Skin of body (tissue), 2 donors: ENCODE data around the gene PSMD5. TPM values are rescaled to one million over a fixed set of nuclear protein-coding genes. Genes with fewer than 3 reads are reported as not detected.

Source experiments
- DNase-seq: peaks from one replicate; lab custom pipeline; 2025; lab: John Stamatoyannopoulos, UW
- total RNA-seq: library from RNA; depleted of rRNA; stranded (reverse); fragments of >200 nt; gene quantifications from one replicate; pipeline ENCODE4 v1.2.3, GENCODE V29; 2014

The PSMD5 gene
- total RNA-seq, 1 donor from 2014 or later = 29.5 TPM

DNA sequence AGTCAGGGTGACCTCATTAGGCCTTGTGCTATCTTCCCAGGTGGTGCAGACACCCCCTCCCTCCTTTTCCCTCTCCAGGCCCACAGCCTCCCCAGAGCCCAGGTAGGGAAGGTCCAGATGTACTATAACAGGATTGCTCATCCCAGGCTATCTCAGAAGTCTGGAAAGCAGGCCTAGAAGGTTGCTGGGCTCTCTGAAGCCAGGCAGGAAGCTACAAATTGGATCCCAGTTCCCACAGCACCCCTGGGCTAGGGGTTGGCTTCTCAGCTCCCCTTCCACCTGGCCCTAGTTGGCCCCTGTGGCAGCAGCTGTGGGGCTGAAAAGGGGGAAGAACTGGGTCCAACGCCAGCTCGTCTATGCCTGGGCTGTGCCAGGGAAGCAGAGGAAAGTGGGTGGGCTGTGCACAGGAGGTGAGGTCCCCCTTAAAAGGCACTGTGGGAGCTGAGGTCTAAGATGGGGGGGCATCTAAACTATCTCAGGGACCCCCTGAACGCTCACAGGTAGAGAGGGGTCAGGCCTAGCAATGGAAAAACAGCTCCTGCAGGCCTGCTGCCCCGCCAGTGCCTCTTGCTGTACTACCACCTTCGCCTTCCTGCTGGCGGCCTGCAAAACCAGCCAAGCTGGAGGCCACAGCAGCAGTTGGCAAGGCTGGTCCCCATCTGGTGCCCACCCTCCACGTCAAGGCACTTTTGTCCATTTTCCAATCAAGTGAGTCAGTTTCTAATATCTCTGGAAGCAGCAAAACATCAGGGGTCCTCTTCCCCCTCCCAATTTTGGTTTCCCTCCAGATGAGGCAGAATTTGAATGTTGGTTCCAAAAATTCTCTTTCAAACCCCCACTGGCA is 13.3 kb upstream of the PSMD5 start:
- DNase-seq = no peak

DNA sequence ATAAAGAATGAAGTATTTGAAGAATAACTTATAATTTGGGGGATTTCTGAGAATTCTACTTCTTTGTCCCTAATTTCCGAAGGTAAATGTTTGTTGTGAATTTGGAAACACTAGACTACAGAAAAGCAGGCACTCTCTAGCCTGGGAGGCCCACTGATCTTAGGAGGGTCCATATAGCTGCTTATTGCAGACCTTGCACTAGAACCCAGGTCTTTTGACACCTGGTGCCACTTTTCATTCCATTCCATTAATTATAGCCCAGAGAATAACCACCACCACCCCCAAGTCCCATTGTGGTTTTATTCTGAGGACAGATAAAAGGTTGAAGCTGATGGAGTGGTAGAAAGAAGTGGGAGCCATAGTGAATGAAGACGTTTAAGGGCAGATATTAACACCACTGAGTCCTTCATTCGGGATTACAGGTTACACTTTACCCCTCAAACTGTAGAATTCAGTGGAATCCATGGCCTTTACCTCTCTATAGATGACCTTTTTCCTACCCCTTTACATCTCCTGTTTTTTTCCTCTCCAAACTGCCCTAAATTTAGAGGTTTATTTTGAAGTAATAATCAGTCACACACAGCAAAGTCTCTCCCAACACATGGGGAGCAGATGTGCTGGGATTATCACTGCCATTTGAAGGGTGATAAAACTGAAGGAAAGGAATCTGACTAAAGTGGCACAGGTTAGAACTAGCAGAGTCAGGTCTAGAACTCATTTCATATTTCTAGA is 12.0 kb upstream of the PSMD5 start:
- DNase-seq = no peak

DNA sequence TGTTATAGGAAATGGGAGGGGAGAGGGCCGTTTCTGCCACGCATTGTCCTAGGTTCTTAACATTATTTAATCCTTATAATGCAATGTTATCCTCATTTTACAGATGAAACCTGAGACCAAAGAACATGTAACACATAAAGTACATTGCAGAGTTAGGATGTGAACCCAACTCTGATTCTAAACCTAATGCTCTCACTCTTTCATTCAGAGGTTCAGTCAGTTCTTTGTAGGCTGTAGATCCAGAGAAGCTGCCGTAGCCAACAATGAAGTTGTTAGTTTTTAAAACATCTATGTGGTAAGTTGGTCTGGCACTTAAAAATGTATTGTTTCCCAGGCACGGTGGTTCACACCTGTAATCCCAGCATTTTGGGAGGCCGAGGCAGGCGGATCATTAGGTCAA is 10.5 kb upstream of the PSMD5 start:
- no peak for DNase-seq

DNA sequence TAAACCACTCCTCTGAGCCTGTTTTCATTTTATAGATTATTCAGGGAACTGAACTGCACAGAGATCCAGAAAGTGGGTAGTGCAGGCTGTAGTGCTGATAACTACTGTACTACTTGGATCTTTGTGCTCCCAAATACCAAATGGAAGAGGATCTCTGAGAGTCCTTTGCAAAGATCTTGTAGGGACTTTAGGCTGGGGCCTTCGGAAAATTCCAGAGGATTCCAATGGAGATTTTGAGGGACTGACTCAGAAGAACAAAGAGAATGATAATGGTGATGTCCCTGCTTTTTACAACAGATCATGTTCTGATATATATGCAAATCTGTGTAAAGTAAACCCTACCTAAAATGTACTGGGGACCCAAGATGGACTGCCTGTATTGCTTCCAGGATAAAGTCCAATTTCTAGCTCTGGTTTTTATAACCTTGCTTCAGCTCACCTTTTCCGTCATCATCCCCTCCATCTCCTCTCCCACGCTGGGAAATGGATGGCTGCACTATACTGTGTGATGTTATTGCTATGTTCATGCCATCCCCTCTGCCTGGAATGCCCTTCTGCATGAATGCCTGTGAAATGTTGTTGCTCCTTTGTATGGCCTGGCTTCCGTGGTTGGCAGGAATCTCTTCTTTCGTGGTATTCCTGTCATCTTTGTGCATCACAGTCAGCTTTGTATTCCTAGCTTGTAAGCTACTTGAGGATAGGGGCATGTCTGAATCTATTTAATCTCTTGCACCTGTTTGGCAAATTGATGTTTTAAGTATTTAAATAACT is 9.7 kb upstream of the PSMD5 start:
- no peak for DNase-seq

DNA sequence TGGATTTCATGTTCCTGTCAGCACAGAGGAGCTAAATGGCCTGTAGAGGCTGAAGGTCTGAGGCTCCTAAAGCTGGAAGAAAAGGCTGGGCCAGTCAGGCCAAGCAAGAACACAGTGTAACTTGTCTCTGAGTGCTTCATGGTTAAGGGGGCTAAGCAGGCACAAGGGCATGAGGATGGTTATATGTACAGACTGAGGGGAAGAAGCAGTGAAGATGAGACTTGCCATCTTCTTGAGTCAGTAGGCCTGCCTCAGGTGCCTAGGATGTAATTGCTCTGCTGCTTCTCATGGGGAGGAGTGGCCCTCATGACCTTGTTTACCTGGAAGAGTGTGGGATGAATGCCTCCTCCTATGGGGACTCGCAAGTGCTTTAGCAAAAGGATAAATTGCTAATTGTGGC is 8.7 kb upstream of the PSMD5 start:
- DNase-seq = no peak

DNA sequence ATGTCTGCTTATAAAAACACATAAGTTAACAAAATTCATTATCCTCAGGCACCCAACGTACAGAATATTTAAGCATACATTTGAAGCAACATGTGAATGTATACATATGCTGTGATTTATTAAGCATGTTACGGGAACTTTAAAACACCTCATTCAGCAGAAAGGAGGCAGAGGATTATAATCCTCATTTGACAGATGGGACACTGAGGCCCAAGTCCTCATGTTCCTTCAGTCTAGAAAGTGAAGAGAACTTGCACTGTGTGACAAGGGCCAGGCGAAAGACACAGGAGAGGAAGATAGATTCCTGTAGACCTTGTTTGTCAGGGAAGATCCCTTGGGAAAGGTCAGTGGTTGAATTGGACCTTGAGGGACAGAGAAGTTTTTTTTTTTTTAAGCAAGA is 7.6 kb upstream of the PSMD5 start:
- no peak for DNase-seq

DNA sequence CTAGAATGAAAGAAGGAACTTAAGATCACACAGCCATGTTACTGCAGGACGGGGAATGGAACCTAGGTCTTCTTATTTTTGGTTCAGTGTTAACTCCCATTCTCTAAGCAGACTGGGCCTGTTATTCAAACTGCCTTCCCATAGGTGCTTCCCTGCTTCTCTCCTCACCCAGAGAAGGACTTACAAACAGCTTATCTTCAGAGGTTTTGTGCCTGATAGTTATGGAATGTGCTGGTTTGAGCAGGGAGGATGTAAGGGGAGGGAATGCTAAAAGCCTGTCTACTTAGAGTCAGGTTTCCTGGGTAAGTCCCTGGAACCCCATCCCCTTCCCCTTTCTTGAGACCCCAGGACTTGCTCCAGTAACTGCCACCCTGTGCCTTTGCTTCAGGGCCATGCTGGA is 4.2 kb upstream of the PSMD5 start:
- no peak for DNase-seq

DNA sequence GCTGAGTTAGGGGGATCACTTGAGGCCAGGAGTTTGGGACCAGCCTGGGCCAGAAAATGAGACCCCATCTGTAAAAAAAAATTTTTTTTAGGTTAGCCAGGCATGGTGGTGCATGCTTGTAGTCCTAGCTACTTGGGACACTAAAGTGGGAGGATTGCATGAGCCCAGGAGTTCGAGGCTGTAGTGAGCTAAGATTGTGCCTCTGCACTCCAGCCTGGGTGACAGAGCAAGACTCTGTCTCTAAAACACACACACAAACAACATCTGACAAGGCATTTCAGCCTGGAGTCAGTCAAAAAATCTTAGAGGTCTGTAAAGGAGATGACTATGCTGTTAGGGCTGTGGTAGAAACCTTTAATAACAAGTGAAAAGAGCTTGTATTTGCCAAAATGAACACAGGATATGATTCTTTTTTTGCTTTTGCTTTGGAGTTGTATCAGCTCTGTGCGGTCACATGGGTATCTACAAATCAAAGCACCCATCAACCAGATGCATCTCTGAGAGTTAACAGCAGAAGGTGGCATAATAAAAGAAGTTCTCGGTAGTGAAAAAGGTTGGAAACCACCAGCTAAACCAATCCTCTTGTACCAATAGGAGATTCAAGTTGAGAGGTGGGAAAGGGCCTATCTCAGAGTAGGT is 3.6 kb upstream of the PSMD5 start:
- no peak for DNase-seq

DNA sequence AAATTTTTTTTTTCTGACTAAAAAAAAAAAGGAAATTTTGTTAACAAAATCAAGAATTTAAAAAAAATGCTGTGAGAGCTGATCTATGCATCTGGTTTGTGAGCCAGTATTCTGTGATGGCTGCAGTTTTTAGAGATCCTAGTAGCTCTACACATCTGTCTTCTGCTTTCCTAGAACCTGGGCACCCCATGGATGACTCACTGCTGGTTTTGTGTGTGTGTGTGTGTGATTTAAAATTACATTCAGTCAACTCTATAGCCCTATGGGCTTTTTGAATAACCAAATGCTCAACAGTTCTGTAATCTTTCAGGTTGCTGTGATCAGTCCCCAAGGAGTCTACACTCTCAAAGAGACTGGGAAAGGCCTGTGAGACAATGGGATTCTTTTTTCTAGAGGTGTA is 2.5 kb upstream of the PSMD5 start:
- no peak for DNase-seq

DNA sequence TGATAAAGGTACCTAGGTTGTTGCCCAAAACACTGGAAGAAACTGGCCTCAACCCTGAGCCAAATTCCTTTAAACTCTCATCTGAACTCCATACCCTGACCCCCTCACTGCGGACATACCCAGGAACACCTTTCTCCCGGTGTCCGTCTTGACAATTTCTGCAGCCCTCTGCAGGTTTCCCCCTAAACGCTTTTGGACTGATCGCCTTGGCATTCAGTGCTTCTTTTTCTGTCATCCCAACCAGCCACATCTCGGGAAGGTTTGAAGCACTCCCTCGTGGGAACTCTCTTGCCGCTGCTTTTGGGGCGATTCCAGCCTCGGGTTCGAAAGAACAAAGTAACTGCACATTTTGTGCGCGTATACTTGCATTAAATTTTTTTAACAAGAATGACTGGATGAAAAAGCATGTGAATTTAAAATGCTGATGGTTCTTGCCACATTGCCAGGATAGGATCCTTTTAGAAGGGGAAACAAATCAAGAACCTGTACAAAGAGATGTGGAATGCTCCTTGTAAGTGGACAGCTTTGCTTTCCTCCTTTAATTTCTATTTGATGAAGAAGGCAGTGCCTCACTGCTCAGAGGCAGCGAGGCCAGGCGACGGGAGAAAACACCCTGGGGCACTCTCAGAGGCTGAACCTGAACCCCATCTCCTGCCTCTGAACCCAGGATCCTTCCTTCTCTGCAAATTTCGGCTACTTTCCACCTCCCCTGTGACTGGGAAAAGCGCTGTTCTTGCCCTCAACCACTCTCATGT is 615 bp downstream of the PSMD5 start:
- no peak for DNase-seq

DNA sequence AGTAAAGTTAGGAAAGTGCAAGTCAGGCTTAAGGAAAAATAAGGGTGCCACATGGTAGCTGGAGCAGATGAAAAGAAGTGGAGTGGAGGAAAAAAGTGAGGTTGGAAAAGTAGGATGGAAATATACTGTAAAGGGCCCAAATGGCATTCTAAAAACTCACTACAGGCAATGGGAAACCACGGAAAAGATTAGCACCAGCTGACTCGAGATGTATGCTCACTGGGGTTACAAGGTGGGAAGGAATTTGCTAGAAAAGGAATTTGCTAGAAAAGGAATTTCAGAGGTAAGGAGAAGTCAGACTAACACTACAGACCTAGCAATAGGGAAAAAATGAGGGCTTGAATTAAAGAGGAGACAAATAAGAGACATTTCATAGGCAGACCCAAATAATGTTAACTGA is 3.6 kb downstream of the PSMD5 start:
- DNase-seq = no peak

DNA sequence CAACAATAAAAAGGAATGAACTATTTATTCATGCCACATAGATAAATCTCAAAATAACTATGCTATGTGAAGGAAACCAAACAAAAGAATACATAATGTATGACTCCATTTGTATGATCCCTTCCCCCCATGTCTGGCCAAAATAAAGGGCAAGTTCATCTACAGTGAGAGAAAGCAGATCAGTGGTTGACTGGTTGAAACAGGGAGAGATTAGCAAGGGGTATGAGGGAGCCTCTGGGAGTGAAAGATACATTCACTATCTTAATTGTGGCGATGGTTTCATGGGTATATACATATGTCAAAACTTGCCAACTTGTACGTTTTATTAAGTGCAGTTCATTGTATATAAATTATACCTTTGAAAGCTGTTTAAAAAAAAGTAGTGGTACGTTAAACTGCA is 4.8 kb downstream of the PSMD5 start:
- no peak for DNase-seq

DNA sequence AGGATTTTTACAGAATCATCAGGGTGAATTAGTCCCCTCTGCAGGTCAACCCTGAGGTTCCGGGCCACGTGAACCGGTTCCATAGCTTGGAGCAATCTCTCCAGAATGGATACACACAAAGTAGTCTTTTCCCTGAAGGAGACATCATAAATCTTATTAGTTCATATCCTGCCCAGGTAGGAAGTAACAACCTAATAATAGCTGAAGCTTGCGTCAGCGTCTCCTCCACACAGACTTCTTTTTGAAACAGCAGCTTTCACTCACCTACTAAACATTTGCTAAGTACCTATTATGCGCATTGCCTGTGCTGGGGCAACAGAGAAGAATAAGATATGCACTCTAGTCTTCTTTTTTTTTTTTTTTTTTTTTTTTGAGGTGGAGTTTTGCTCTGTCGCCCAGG is 9.4 kb downstream of the PSMD5 start:
- no peak for DNase-seq

DNA sequence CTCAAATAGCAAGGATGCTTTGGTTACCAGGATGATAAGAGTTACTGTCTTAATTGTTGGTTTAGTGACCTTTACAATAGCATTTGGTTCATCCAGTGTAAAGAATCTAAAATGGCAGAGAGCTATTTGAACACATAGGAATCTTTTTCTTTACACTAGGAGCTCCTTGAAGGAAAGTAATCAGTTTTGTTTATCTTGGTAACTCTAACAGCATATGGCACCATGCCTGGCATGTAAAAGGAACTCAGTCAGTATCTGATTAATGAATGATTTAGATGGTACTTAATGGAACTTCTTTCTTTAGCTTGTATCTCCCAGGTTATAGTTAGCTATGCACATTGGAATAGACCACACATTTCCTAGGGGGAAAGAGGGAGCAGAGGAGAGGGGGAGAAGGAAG is 9.9 kb downstream of the PSMD5 start:
- no peak for DNase-seq

DNA sequence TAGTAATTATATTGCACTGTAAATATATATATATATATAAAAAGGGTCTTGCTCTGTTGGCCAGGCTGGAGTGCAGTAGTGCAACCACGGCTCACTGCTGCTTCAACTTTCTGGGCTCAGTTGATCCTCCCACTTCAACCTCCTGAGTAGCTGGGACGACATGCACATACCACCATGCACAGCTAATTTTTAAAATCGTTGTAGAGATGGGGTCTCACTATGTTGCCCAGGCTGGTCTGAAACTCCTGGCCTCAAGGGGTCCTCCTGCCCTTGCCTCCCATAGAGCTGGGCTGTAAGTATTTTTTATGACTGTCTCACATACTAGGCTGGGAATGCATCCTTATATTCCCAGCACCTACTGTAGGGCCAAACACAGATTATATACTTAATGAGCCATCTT is 11.9 kb downstream of the PSMD5 start:
- no peak for DNase-seq

DNA sequence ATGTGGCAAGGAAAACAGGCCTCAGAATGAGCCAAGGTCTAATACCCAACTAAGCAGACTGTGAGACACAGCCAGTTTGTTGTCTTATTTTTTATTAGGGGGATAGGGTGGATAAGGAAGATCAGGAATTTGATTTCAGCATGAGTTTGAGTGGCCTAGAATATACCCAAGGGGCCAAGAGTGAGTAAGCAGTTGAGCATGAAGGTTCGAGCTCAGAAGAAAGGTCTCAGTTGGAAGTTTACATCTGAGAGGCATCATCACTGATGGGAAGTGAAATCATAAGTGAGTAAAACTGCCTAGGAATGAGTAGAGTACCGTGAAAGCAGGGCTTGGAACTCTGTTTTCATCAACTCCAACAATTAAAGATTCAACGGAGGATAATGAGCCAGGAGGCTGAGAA is 12.6 kb downstream of the PSMD5 start:
- DNase-seq = no peak

DNA sequence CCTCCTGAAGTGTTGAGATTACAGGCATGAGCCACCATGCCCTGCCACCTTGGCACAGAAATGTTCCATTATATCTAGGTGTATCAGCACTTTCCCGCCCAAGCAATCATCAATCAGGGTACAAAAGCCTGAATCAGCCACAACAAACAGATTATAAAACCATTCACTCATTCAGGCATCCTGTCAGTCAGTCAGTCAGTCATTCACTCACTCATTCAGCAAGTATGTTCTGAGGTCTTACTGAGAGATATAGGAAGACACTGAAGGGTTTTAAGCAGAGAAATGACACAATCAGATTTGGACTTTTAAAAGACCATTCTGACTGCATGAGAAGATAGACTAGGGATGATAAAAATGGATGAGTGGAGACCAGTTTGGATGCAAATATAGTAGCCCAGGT is 13.1 kb downstream of the PSMD5 start:
- no peak for DNase-seq

DNA sequence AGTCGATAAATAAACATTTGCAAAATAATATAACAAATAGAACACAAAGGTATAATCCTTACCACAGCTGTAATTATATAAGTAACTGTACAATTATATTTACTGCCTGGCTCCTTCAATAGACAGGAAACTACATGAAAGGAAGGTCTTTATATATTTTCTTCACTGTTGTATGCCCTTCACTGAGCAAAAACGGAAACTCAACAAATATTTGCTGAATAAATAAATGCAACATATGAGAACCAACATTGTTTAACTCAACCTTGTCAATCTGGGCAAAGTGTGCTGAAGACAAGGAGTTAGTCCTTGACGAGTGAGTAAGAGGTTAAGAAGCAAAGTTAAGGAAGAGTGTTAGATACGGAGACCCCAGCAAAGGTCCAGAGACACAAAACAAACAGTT is 22.6 kb downstream of the PSMD5 start:
- DNase-seq = no peak

DNA sequence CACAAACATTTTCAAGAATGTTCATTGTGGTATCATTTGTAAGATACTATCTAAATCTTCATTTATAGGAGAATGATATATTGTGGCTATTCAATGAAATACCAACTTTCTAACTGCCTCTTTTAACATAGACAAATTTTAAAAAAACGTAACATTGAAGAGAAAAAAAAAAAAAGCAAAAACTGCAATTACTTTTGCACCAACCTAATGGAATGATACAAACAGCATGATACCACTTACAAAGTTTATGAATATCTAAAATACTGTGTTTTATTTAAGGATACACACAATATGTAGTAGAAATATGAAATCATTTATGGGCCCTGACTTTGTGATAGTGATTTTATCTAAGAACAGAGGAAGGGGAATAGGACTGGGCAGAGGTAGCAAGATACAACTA is 24.1 kb downstream of the PSMD5 start:
- no peak for DNase-seq

DNA sequence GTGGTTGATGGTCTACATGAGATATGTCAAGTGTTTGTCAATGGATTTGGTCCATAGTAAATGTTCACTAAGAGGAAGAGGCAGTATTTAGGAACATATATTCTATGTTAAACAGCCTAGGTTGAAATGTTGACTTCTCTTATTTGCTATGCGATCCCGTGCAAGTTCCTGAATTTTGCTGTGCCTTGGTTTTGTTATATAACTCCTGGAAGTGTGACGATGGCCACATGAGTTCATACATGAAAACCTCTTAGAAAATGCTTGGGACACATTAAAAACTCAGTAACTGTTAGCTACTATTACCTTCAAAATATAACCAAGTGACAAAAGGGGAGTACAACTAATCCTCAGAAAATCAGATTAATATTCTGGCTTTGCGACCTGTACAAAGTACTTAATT is 27.6 kb downstream of the PSMD5 start:
- no peak for DNase-seq

DNA sequence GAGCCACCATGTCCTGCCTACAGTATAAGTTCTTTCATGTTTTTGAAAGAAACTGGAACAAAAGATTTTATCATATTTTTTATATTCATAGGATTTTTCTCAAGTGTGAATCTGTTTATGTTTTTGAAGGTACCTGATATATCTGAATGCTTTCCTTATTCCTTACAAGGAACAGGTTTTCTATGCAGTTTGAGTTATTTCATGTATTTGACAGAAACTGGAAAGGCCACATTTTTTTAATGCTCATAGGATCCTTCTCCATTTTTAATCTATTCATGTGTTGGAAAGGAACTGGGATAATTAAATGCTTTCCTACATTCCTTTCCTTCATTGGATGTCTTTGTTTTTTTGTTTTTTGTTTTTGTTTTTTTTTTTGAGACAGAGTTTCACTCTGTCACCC is 33.8 kb downstream of the PSMD5 start:
- no peak for DNase-seq
